Sigmoid colon (tissue), 7 donors: Measurements from ENCODE around the gene CASTOR2. TPM values are rescaled to one million over a fixed set of nuclear protein-coding genes. Genes with fewer than 3 reads are reported as not detected.
A peak's percentile ranks its signal among the peaks of the same experiment; 100 is the strongest.

Experiments used
- DNase-seq: peaks from one replicate; pipeline ENCODE4 v3.0.0-alpha.2; 2019
- H3K27ac ChIP-seq, 4 donors: fragments of 200-600 bp; sonication (generic); one replicate each; pipeline ENCODE4 v1.5.1; 2016 to 2019; ENCODE audit warnings: mild to moderate bottlenecking in 1 of 4
- H3K27me3 ChIP-seq, 3 donors: fragments of 200-600 bp; sonication (generic); one replicate each; pipeline ENCODE4 v1.5.1; 2019; ENCODE audit warnings: mild to moderate bottlenecking in 1 of 3
- H3K36me3 ChIP-seq, 4 donors: fragments of 200-600 bp; sonication (generic); one replicate each; pipeline ENCODE4 v1.5.1; 2016 to 2019
- H3K4me1 ChIP-seq, 4 donors: fragments of 200-600 bp; sonication (generic); one replicate each; pipeline ENCODE4 v1.5.1; 2017 to 2019
- H3K4me3 ChIP-seq, 4 donors: fragments of 200-600 bp; sonication (generic); one replicate each; pipeline ENCODE4 v1.5.1; 2017 to 2019; ENCODE audit warnings: mild to moderate bottlenecking in 2 of 4, moderate library complexity in 1 of 4
- H3K9me3 ChIP-seq, 4 donors: fragments of 200-600 bp in 3 of 4; sonication (generic) in 3 of 4; one replicate each; pipeline versions ENCODE4 v1.5.1 to v1.6.1; 2013 to 2019
- EP300 ChIP-seq, 4 donors: sonication (generic); formaldehyde crosslinking; IDR thresholded peaks; one replicate each; pipeline ENCODE4 v1.6.1; 2017; ENCODE audit warnings: antibody characterized with exemption in 4 of 4
- POLR2A ChIP-seq, 2 donors: fragments of 450-650 bp; IDR thresholded peaks; one replicate each; pipeline ENCODE4 v1.6.1; 2016; ENCODE audit warnings: antibody characterized with exemption in 2 of 2, mild to moderate bottlenecking in 2 of 2, moderate library complexity in 2 of 2
- POLR2AphosphoS5 ChIP-seq, 4 donors: sonication (generic); formaldehyde crosslinking; IDR thresholded peaks; one replicate each; pipeline ENCODE4 v1.6.1; 2017; ENCODE audit warnings: antibody characterized with exemption in 4 of 4
- WGBS, 2 donors: extraction: QIAGEN DNeasy Blood & Tissue Kit; methylation state at CpG; one replicate each; pipeline ENCODE4 v1.1.7; 2013; 5-methylcytosine and 5-hydroxymethylcytosine counted together
- intact Hi-C: fragments of 100-400 bp; cut with DNase I; formaldehyde crosslinking; loops from one replicate; pipeline ENCODE4 v1.15.1; 2023
- polyA plus RNA-seq, 3 donors: library from polyadenylated mRNA; stranded (reverse); fragments of 200-250 nt; gene quantifications; one replicate each; pipeline ENCODE4 v1.2.3, GENCODE V29; 2013
- total RNA-seq, 4 donors: library from RNA; depleted of rRNA; stranded (reverse); fragments of >200 nt; gene quantifications; one replicate each; pipeline ENCODE4 v1.1.0, GENCODE V29; 2016
- TF ChIP-seq, protein P1 (sequence below), 4 experiments: fragments of 450-650 bp in 3 of 4; fragments of 200-600 bp in 1 of 4; IDR thresholded peaks; one replicate each; pipeline ENCODE4 v1.5.1; 2016 to 2019; ENCODE audit warnings: antibody characterized with exemption in 4 of 4, mild to moderate bottlenecking in 3 of 4, moderate library complexity in 2 of 4
- donor health status: healthy with polysubstance abuse.
- donor health status: Bipolar disorder and iron deficiency.
- donor health status: healthy.

The CASTOR2 gene
- total and polyA plus RNA-seq, 7 donors: 1.7 to 23.3 (median 8.9) TPM

- H3K4me3 ChIP-seq: no peak overlapping the region
- H3K27me3 ChIP-seq: no peaks in the 10 kb centered on the region
- peaks cover 7 to 74% (median 23%) of the 10 kb centered on the region in 4 donors for H3K36me3 ChIP-seq
- peaks cover 0 to 18% (median 14%) of the 10 kb centered on the region in 4 donors for H3K4me1 ChIP-seq
- WGBS, 2 donors: 93% methylated on average over 17 of the region's 17 CpGs
- intact Hi-C loops: no loop called here
- no peak for DNase-seq
- no peak overlapping the region for H3K27ac ChIP-seq
- no peaks in the 10 kb centered on the region for H3K9me3 ChIP-seq
- no peak for TF ChIP-seq POLR2A (IDR thresholded peaks at IDR 0.05)
- TF ChIP-seq, protein P1, sequence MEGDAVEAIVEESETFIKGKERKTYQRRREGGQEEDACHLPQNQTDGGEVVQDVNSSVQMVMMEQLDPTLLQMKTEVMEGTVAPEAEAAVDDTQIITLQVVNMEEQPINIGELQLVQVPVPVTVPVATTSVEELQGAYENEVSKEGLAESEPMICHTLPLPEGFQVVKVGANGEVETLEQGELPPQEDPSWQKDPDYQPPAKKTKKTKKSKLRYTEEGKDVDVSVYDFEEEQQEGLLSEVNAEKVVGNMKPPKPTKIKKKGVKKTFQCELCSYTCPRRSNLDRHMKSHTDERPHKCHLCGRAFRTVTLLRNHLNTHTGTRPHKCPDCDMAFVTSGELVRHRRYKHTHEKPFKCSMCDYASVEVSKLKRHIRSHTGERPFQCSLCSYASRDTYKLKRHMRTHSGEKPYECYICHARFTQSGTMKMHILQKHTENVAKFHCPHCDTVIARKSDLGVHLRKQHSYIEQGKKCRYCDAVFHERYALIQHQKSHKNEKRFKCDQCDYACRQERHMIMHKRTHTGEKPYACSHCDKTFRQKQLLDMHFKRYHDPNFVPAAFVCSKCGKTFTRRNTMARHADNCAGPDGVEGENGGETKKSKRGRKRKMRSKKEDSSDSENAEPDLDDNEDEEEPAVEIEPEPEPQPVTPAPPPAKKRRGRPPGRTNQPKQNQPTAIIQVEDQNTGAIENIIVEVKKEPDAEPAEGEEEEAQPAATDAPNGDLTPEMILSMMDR (IDR thresholded peaks at IDR 0.05): no peak
- no peak for TF ChIP-seq POLR2AphosphoS5 (IDR thresholded peaks at IDR 0.05)
- TF ChIP-seq EP300 (IDR thresholded peaks at IDR 0.05): no peak
Measured at GRCh38 chr7:75048435-75049379, 84.2 kb downstream of the CASTOR2 start.

DNA sequence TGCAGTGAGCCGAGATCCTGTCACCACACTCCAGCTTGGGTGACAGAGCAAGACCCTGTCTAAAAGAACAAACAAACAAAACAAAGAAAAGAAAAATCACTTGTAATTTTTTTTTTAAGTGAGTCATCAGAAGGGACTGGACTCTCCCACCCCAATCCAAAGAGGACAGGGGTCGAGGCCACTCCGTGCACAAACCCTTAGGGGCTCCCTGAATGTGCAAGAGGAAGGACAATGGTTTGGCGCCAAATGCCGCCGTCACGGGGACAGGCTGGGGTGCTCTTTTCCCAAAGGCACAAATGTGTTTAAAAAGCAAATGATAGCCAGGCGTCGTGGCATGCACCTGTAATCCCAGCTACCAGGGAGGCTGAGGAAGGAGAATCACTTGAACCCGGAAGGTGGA lies 85.3 kb downstream of the CASTOR2 start:
- H3K9me3 ChIP-seq: no peaks in the 10 kb centered on the region
- H3K27ac ChIP-seq: no peak overlapping the region
- H3K4me3 ChIP-seq: no peak overlapping the region
- H3K4me1 ChIP-seq: peaks cover 0 to 29% (median 21%) of the 10 kb centered on the region in 4 donors
- TF ChIP-seq, protein P1 (IDR thresholded peaks at IDR 0.05): no peak
- no peak for TF ChIP-seq POLR2AphosphoS5 (IDR thresholded peaks at IDR 0.05)
- no peak for TF ChIP-seq POLR2A (IDR thresholded peaks at IDR 0.05)
- no peak for TF ChIP-seq EP300 (IDR thresholded peaks at IDR 0.05)
- H3K27me3 ChIP-seq: no peaks in the 10 kb centered on the region
- intact Hi-C loops: no loop called here
- peaks cover 7 to 78% (median 25%) of the 10 kb centered on the region in 4 donors for H3K36me3 ChIP-seq
- 87 to 96% methylated on average over 10 of the region's 10 CpGs for WGBS, 2 donors
- no peak for DNase-seq

- H3K36me3 ChIP-seq: peaks cover 7 to 78% (median 25%) of the 10 kb centered on the region in 4 donors
- no peak overlapping the region for H3K4me3 ChIP-seq
- no peaks in the 10 kb centered on the region for H3K27me3 ChIP-seq
- H3K4me1 ChIP-seq: peaks cover 0 to 36% (median 28%) of the 10 kb centered on the region in 4 donors
- 93 to 96% methylated on average over 12 of the region's 12 CpGs for WGBS, 2 donors
- intact Hi-C loops: no loop called here
- no peak for DNase-seq
- no peaks in the 10 kb centered on the region for H3K9me3 ChIP-seq
- TF ChIP-seq POLR2AphosphoS5 (IDR thresholded peaks at IDR 0.05) (no peak), EP300 (IDR thresholded peaks at IDR 0.05) (no peak), POLR2A (IDR thresholded peaks at IDR 0.05) (no peak)
- TF ChIP-seq, protein P1 (IDR thresholded peaks at IDR 0.05): no peak
- H3K27ac ChIP-seq: no peak overlapping the region
Measured at GRCh38 chr7:75050501-75050900, 86.0 kb downstream of the CASTOR2 start.

GRCh38 chr7:75054744-75055143 lies 90.2 kb downstream of the CASTOR2 start:
- 66 to 78% methylated on average over 3 of the region's 3 CpGs for WGBS, 2 donors
- intact Hi-C loops: no loop called here
- no peaks in the 10 kb centered on the region for H3K27me3 ChIP-seq
- DNase-seq: peak; percentile 76
- TF ChIP-seq POLR2AphosphoS5 (IDR thresholded peaks at IDR 0.05): peak in 1 of 4 donors; percentile 12
- TF ChIP-seq, protein P1 (IDR thresholded peaks at IDR 0.05): no peak
- no peaks in the 10 kb centered on the region for H3K9me3 ChIP-seq
- H3K4me3 ChIP-seq: no peak overlapping the region
- peaks cover 14 to 96% (median 38%) of the 10 kb centered on the region in 4 donors for H3K36me3 ChIP-seq
- H3K27ac ChIP-seq: peak overlapping the region; percentile 65 to 84 (median 80)
- peaks cover 0 to 50% (median 38%) of the 10 kb centered on the region in 4 donors for H3K4me1 ChIP-seq
